Effector memory CD4-positive, alpha-beta T cell (primary cell): Measurements from ENCODE around the gene TOMM20L.
"Not testable (repeated sequence)": the region's sequence is repeated elsewhere in the genome, so short reads cannot be mapped to it uniquely, and the experiment has no call there.

Experiments
- DNase-seq, 3 donors: peaks; one replicate each; pipeline ENCODE4 v3.0.0-alpha.2; 2020
- H3K27ac ChIP-seq: 2 replicates; pipeline ENCODE4 v1.7.0; 2013; ENCODE audit warnings: mild to moderate bottlenecking, low read length, moderate library complexity; ENCODE audit not compliant: insufficient read depth, poor library complexity, severe bottlenecking
- H3K27me3 ChIP-seq: replicated peaks from 2 replicates; pipeline ENCODE4 v1.7.0; 2013; ENCODE audit warnings: mild to moderate bottlenecking, low read length; ENCODE audit not compliant: insufficient read depth, control insufficient read depth, poor library complexity, severe bottlenecking
- H3K36me3 ChIP-seq: 2 replicates; pipeline ENCODE4 v1.7.0; 2013; ENCODE audit warnings: mild to moderate bottlenecking, low read length, moderate library complexity; ENCODE audit not compliant: control insufficient read depth, insufficient read depth
- H3K4me1 ChIP-seq: 2 replicates; pipeline ENCODE4 v1.7.0; 2013; ENCODE audit warnings: low read length, mild to moderate bottlenecking; ENCODE audit not compliant: control insufficient read depth, insufficient read depth, poor library complexity, severe bottlenecking
- H3K4me3 ChIP-seq: 2 replicates; pipeline ENCODE4 v1.7.0; 2013; ENCODE audit warnings: low read length, low read depth, mild to moderate bottlenecking; ENCODE audit not compliant: insufficient read depth, poor library complexity, severe bottlenecking
- H3K9me3 ChIP-seq: 2 replicates; pipeline ENCODE4 v1.7.0; 2013; ENCODE audit warnings: mild to moderate bottlenecking, low read length, moderate library complexity; ENCODE audit not compliant: control insufficient read depth

Gene TOMM20L

GRCh38 chr14:58416934-58417333 is 21.2 kb downstream of the TOMM20L start:
- H3K27ac ChIP-seq, H3K4me1 ChIP-seq, H3K9me3 ChIP-seq, DNase-seq, H3K27me3 ChIP-seq, H3K4me3 ChIP-seq: not testable (repeated sequence)
- peaks cover 33% of the 10 kb centered on the region for H3K36me3 ChIP-seq

- Histone ChIP-seq H3K27me3 (no peaks in the 10 kb centered on the region), H3K27ac (peak overlapping the region; percentile 88)
These were observed 31.0 kb downstream of the TOMM20L start for GRCh38 chr14:58426670-58427280.

GRCh38 chr14:58427281-58428117 is 31.8 kb downstream of the TOMM20L start, which contains the start of the genes KIAA0586 and TIMM9:
TSS of gene KIAA0586 (plus strand) at chr14:58427719. CDS start at chr14:58428265, 546 bp downstream.
TSS of gene TIMM9 (minus strand) at chr14:58427531. CDS start at chr14:58411945, 15,586 bp downstream.
- Histone ChIP-seq H3K4me3 (peak within 1 kb of the TSS; percentile 81), H3K4me1 (peaks cover 15% of the 10 kb centered on the region), H3K9me3 (no peaks in the 10 kb centered on the region), H3K27me3 (no peaks in the 10 kb centered on the region), H3K36me3 (no peaks in the 10 kb centered on the region), H3K27ac (peak within 1 kb of the TSS; percentile 88)
- DNase-seq, result peak; percentile 92 to 95 (median 94)

More at GRCh38 chr14:58426670-58427280, 31.0 kb downstream of the TOMM20L start:
- H3K4me1 ChIP-seq, result peaks cover 15% of the 10 kb centered on the region
- H3K4me3 ChIP-seq, result peak overlapping the region; percentile 81
- no peaks in the 10 kb centered on the region for H3K9me3 ChIP-seq
- DNase-seq, result peak; percentile 7 to 34 (median 23)
- H3K36me3 ChIP-seq, result peaks cover 3% of the 10 kb centered on the region

- no peak for DNase-seq
- no peaks in the 10 kb centered on the region for H3K9me3 ChIP-seq
- H3K4me3 ChIP-seq, result peak overlapping the region; percentile 81
- peaks cover 15% of the 10 kb centered on the region for H3K4me1 ChIP-seq
- H3K36me3 ChIP-seq, result no peaks in the 10 kb centered on the region
- no peaks in the 10 kb centered on the region for H3K27me3 ChIP-seq
- H3K27ac ChIP-seq, result peak overlapping the region; percentile 88
These were observed 32.5 kb downstream of the TOMM20L start for GRCh38 chr14:58428118-58428683.

GRCh38 chr14:58430156-58430555 is 34.4 kb downstream of the TOMM20L start:
- Histone ChIP-seq H3K9me3 (no peaks in the 10 kb centered on the region), H3K36me3 (peaks cover 11% of the 10 kb centered on the region), H3K27ac (no peak overlapping the region), H3K4me3 (no peak overlapping the region), H3K4me1 (peaks cover 15% of the 10 kb centered on the region), H3K27me3 (no peaks in the 10 kb centered on the region)
- no peak for DNase-seq

- Histone ChIP-seq H3K36me3 (peaks cover 36% of the 10 kb centered on the region), H3K27me3 (no peaks in the 10 kb centered on the region), H3K4me1 (no peaks in the 10 kb centered on the region), H3K27ac (no peak overlapping the region), H3K9me3 (no peaks in the 10 kb centered on the region), H3K4me3 (no peak overlapping the region)
- no peak for DNase-seq
These were observed 43.7 kb downstream of the TOMM20L start for GRCh38 chr14:58439476-58439875.

GRCh38 chr14:58444627-58445026 is 48.9 kb downstream of the TOMM20L start:
- Histone ChIP-seq H3K4me1 (no peaks in the 10 kb centered on the region), H3K4me3 (no peak overlapping the region), H3K27me3 (no peaks in the 10 kb centered on the region), H3K27ac (no peak overlapping the region), H3K9me3 (no peaks in the 10 kb centered on the region), H3K36me3 (peaks cover 44% of the 10 kb centered on the region)
- no peak for DNase-seq

GRCh38 chr14:58455593-58456265 is 60.0 kb downstream of the TOMM20L start:
- Histone ChIP-seq H3K4me3 (no peak overlapping the region), H3K9me3 (no peaks in the 10 kb centered on the region), H3K36me3 (peaks cover 44% of the 10 kb centered on the region), H3K27me3 (no peaks in the 10 kb centered on the region), H3K4me1 (no peaks in the 10 kb centered on the region), H3K27ac (no peak overlapping the region)
- no peak for DNase-seq
